RWPE2 (cell line): Measurements from ENCODE around the gene ZNF793.

ENCODE experiments used
- ATAC-seq: fragments of 200-7000 bp; cut with Tn5 transposase; 3 replicates; pipeline ENCODE4 v1.9.1; 2021; ENCODE audit warnings: low read depth
- DNase-seq: peaks from one replicate; pipeline ENCODE4 v3.0.0-alpha.2; 2020; ENCODE audit warnings: low spot score
- H3K27ac ChIP-seq: fragments of 450-650 bp; 2 replicates; pipeline ENCODE4 v1.5.1; 2017; ENCODE audit warnings: mild to moderate bottlenecking; ENCODE audit not compliant: poor library complexity, severe bottlenecking
- H3K27me3 ChIP-seq: fragments of 250-450 bp; sonication (Bioruptor Pico); 2 replicates; pipeline ENCODE4 v1.5.1; 2021; ENCODE audit warnings: mild to moderate bottlenecking, moderate library complexity; ENCODE audit not compliant: insufficient read depth, poor library complexity, severe bottlenecking
- H3K36me3 ChIP-seq: fragments of 250-450 bp; sonication (Bioruptor Pico); 2 replicates; pipeline ENCODE4 v1.5.1; 2020; ENCODE audit warnings: low read depth, mild to moderate bottlenecking, moderate library complexity
- H3K4me1 ChIP-seq: fragments of 250-450 bp; sonication (Bioruptor Pico); 2 replicates; pipeline ENCODE4 v1.5.1; 2021; ENCODE audit warnings: mild to moderate bottlenecking, moderate library complexity; ENCODE audit not compliant: insufficient read depth, poor library complexity, severe bottlenecking
- H3K4me3 ChIP-seq: fragments of 250-450 bp; sonication (Bioruptor Pico); 2 replicates; pipeline ENCODE4 v1.5.1; 2021; ENCODE audit warnings: mild to moderate bottlenecking, moderate library complexity; ENCODE audit not compliant: severe bottlenecking
- H3K9me3 ChIP-seq: fragments of 250-450 bp; sonication (Bioruptor Pico); 2 replicates; pipeline ENCODE4 v1.5.1; 2021; ENCODE audit warnings: mild to moderate bottlenecking, moderate library complexity; ENCODE audit not compliant: severe bottlenecking
- TF ChIP-seq, protein P1 (sequence below): fragments of 450-650 bp; IDR thresholded peaks from one replicate; pipeline ENCODE4 v1.5.1; 2017; ENCODE audit warnings: mild to moderate bottlenecking, moderate library complexity; ENCODE audit not compliant: poor library complexity, severe bottlenecking

The ZNF793 gene

DNA sequence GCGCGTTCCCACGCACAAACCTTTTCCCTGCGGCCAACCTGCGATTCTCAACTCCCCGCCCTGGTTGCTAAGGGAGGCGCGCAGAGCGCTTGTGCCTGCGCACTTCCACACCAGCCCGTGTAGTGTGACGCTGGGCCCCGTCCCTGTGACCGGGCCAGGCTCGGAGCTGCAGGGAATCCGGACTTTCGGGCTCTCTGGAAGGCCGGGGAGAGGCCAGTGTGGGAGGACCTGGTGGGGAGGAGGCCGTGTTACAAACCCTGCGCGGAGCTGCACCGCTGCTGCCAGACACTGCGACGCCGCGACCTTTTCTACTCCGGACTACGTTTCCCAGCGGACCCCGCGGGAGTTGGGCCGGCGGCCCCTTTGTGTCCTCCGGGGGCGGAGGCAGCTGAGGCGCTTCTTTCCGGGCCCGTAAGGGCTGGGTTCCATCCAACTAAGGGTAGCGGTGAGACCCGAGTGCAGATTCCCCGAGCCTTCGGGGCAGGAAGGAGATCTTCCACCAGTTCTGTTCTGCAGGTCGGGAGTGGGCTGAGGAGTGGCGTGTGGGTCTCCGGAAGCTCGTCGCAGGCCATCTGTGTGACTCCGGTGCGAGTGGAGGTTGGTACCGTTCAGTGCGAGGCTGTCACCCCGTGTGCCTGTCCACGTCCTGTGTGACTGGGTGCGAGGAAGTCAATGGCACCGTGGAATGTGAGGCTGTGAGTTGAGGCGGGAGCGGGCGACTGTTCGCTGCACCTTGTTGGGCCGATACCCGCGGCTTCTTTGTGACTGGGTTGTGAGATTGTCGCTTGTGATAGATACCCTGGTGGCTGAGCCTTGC is 37.6 kb upstream of the ZNF793 start, which contains the start of gene ZNF570:
ZNF570 (plus strand) TSS at position 396 of the 817 bp plus-strand sequence. CDS start 999 bp downstream, outside the sequence.
- Histone ChIP-seq H3K27me3 (no peaks in the 10 kb centered on the region), H3K9me3 (no peaks in the 10 kb centered on the region), H3K4me1 (no peaks in the 10 kb centered on the region), H3K27ac (peak within 1 kb of the TSS; percentile 32), H3K36me3 (peaks cover 21% of the 10 kb centered on the region), H3K4me3 (peak within 1 kb of the TSS; percentile 75)
- DNase-seq (peak; percentile 86), ATAC-seq (peak; percentile 79)
- TF ChIP-seq, protein P1, sequence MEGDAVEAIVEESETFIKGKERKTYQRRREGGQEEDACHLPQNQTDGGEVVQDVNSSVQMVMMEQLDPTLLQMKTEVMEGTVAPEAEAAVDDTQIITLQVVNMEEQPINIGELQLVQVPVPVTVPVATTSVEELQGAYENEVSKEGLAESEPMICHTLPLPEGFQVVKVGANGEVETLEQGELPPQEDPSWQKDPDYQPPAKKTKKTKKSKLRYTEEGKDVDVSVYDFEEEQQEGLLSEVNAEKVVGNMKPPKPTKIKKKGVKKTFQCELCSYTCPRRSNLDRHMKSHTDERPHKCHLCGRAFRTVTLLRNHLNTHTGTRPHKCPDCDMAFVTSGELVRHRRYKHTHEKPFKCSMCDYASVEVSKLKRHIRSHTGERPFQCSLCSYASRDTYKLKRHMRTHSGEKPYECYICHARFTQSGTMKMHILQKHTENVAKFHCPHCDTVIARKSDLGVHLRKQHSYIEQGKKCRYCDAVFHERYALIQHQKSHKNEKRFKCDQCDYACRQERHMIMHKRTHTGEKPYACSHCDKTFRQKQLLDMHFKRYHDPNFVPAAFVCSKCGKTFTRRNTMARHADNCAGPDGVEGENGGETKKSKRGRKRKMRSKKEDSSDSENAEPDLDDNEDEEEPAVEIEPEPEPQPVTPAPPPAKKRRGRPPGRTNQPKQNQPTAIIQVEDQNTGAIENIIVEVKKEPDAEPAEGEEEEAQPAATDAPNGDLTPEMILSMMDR, result no peak

DNA sequence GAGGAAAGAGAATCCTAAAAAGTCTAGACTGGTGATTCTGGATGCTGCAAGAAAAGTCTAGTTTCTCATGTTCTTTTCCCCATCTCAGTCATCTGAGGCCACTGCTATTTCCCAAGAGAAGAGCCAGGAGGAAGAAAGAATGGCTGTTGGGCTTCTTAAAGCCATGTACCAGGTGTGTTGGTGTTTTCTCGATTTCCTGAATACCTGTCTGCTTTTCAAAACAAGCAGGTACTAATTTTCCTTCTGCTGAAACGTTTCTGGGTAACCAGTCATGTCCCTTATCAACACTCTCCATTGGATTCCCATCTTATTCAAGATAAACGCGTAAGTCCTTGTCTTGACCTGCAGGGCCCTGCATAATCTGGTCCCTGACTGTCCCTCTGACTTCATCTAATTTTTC is 36.5 kb upstream of the ZNF793 start:
- no peaks in the 10 kb centered on the region for H3K9me3 ChIP-seq
- no peak for DNase-seq
- H3K27ac ChIP-seq, result no peak overlapping the region

DNA sequence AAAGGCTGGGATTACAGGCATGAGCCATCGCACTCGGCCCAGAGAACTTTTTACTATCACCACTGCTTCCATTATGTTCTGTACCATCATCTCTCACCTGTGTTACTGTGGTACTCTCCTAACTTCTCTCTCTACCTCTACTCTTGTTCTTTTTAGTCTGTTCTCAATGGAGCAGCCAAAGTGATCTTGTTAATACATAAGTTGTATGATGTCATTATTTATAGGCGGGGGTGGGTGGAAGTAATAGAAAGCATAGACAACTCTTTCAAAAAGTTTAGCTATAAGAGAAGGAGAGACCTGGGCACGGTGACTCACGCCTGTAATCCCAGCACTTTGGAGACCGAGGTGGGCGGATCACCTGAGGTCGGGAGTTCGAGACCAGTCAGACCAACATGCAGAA is 34.6 kb upstream of the ZNF793 start:
- no peaks in the 10 kb centered on the region for H3K9me3 ChIP-seq
- H3K36me3 ChIP-seq, result peaks cover 19% of the 10 kb centered on the region
- TF ChIP-seq, protein P1, result no peak
- ATAC-seq (no peak), DNase-seq (no peak)
- H3K27ac ChIP-seq, result no peak overlapping the region
- no peaks in the 10 kb centered on the region for H3K27me3 ChIP-seq
- no peaks in the 10 kb centered on the region for H3K4me1 ChIP-seq
- H3K4me3 ChIP-seq, result no peak overlapping the region

More for the DNA sequence above, 36.5 kb upstream of the ZNF793 start:
- TF ChIP-seq, protein P1, result no peak
- ATAC-seq, result no peak
- Histone ChIP-seq H3K4me1 (no peaks in the 10 kb centered on the region), H3K27me3 (no peaks in the 10 kb centered on the region), H3K36me3 (peaks cover 11% of the 10 kb centered on the region), H3K4me3 (peak overlapping the region; percentile 75)

DNA sequence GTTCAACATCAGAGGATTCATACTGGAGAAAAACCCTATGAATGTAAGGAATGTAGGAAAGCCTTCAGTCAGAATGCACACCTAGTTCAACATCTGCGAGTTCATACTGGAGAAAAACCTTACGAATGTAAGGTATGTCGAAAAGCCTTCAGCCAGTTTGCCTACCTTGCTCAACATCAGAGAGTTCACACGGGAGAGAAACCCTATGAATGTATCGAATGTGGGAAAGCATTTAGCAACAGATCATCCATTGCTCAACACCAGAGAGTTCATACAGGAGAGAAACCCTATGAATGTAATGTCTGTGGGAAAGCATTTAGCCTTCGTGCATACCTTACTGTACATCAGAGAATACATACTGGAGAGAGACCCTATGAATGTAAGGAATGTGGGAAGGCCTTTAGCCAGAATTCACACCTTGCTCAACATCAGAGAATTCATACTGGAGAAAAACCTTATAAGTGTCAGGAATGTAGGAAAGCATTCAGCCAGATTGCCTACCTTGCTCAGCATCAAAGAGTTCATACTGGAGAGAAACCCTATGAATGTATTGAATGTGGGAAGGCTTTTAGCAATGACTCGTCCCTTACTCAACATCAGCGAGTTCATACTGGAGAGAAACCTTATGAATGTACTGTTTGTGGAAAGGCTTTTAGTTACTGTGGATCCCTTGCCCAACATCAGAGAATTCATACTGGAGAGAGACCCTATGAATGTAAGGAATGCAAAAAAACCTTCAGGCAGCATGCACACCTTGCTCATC is 22.2 kb upstream of the ZNF793 start:
- ATAC-seq (no peak), DNase-seq (no peak)
- no peak overlapping the region for H3K27ac ChIP-seq
- peaks cover 44% of the 10 kb centered on the region for H3K9me3 ChIP-seq
- H3K27me3 ChIP-seq, result no peaks in the 10 kb centered on the region
- no peak overlapping the region for H3K4me3 ChIP-seq
- no peaks in the 10 kb centered on the region for H3K4me1 ChIP-seq
- H3K36me3 ChIP-seq, result peaks cover 29% of the 10 kb centered on the region
- TF ChIP-seq, protein P1, result no peak
